ENCODE measurements around the gene TNRC6A.

DNA sequence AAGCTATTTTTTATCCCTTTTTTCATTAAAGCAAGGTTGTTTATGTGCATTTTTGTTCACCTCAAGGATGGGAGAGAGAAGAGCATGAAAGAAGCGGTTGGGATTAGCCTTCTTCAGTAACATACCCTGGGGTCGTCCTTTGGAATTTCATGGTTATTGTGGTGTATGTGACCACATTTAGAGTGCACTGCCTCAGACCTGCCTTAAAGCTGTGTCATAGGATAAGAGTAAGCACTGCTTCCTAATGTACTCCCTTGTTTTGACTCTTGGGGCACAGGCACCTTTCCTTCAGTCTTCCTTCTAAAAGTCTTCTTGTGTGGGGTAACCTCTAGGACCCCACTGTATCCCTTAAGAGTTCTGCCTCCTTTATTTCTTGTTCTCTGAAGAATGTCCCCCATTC is 28.9 kb downstream of the TNRC6A start:
- TF ChIP-seq CTCF (IDR thresholded peaks at IDR 0.05; ENCODE audit: low read depth, low read length) (no peak), EZH2phosphoT487 (IDR thresholded peaks at IDR 0.05; ENCODE audit: low read depth) (no peak)
